ENCODE data around the gene CYP27B1.

The CYP27B1 gene

DNA sequence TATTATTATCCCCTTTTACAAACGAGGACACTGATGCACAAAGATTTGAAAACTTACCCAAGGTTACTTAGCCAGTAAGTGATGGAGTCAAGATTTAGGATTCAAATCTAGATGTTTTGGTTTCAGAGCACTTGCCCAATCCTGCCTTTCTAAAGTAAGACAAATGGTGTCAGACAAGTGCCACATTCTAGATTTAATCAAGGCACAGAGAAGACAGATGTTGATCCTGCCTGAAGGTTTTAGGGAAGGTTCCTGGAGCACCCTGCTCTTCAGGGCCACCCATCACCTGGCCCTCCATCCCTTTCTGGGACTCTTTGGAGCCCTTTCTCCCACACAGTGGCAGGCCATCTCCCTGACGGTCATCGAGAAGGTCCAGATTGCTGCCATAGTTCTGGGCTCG is 9.1 kb downstream of the CYP27B1 start:
- TF ChIP-seq SIN3A (IDR thresholded peaks at IDR 0.05; ENCODE audit: borderline replicate concordance, insufficient read depth, low read length) (no peak), TAF1 (IDR thresholded peaks at IDR 0.05; ENCODE audit: borderline replicate concordance, insufficient read depth, low read length) (no peak), POLR2AphosphoS5 (IDR thresholded peaks at IDR 0.05; ENCODE audit: low read depth, low read length) (no peak), FOXP2 (optimal IDR thresholded peaks at IDR 0.05; ENCODE audit: borderline replicate concordance, extremely low read depth, extremely low read length, insufficient read depth) (no peak)
- TF ChIP-seq, protein P1, sequence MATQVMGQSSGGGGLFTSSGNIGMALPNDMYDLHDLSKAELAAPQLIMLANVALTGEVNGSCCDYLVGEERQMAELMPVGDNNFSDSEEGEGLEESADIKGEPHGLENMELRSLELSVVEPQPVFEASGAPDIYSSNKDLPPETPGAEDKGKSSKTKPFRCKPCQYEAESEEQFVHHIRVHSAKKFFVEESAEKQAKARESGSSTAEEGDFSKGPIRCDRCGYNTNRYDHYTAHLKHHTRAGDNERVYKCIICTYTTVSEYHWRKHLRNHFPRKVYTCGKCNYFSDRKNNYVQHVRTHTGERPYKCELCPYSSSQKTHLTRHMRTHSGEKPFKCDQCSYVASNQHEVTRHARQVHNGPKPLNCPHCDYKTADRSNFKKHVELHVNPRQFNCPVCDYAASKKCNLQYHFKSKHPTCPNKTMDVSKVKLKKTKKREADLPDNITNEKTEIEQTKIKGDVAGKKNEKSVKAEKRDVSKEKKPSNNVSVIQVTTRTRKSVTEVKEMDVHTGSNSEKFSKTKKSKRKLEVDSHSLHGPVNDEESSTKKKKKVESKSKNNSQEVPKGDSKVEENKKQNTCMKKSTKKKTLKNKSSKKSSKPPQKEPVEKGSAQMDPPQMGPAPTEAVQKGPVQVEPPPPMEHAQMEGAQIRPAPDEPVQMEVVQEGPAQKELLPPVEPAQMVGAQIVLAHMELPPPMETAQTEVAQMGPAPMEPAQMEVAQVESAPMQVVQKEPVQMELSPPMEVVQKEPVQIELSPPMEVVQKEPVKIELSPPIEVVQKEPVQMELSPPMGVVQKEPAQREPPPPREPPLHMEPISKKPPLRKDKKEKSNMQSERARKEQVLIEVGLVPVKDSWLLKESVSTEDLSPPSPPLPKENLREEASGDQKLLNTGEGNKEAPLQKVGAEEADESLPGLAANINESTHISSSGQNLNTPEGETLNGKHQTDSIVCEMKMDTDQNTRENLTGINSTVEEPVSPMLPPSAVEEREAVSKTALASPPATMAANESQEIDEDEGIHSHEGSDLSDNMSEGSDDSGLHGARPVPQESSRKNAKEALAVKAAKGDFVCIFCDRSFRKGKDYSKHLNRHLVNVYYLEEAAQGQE (IDR thresholded peaks at IDR 0.05; ENCODE audit: insufficient read depth in 1 of 2, low read depth in 2 of 2, low read length in 2 of 2): no peak

DNA sequence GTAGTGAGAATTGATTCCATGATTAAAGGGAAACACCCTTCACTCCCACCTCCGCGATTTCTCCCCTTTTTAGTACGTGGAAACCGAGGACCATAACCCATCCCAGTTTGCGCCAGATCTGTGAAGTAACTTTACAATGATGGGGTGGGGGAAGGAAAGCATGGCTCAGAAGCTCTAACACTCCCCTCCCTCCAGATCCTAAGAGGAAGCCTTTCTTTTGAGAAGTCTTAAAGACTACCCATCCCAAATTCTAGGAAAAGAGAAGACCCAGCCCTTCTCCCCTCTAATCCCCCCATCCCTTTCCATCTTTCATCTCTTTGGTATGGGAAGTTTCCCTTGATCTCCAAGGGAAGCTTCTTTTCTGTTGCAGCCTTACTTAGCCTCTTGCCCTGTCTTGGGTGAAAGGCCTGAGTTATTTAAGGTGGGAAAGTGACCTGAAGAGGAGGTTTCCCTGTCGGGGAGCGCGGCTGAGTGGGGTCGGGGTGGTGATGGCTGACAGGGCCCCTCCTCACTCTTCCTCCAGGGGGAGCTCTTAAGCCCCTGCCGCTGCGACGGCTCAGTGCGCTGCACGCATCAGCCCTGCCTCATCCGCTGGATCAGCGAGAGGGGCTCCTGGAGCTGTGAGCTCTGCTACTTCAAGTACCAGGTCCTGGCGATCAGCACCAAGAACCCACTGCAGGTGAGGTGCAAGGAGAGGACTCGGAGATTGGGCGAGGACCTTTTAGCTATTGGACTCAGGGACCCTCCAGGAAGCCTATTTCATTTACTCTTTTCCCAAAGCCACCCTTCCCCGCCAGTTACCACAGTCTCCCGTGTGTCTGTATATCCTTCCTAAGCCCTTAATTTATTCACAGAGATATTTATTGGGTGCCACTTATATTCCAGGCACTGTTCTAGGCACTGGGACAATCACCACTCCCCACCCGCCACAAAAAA is 10.2 kb downstream of the CYP27B1 start:
- no peak for TF ChIP-seq TAF1 (IDR thresholded peaks at IDR 0.05; ENCODE audit: borderline replicate concordance, insufficient read depth, low read length)
- TF ChIP-seq FOXP2 (optimal IDR thresholded peaks at IDR 0.05; ENCODE audit: borderline replicate concordance, extremely low read depth, extremely low read length, insufficient read depth): no peak

DNA sequence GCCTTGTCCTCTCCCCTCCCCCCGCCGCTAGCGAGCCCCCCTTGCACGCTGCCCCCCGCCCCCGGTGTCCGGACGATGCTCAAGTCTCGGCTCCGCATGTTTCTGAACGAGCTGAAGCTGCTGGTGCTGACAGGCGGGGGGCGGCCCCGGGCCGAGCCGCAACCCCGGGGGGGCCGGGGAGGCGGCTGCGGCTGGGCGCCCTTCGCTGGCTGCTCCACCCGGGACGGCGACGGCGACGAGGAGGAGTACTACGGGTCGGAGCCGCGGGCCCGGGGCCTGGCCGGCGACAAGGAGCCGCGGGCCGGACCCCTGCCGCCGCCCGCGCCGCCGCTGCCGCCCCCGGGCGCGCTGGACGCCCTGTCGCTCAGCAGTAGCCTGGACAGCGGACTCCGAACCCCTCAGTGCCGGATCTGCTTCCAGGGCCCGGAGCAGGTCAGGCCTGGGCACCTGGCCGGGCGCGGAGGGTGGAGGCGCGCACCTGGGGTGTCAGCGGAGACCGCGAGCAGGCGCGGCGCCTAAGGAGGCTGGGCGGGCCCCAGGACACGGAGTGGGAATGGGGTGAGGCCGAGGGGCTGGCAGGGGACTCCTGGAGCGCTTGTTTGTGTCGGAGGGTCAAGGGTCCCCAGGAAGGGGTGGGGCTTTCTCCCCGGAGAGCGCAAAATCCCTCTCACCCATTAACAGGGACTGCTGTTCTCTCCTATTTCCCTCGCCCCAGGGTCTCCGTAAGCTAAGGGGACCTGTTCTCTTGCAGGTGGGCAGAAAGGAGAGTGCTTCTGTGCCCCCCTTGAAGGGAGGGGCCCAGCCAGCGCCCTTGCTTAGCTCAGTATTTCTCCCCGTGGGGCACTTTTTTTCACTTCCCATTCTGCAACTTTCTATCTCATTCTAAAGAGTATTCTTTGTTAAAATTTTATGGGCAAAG is 11.2 kb downstream of the CYP27B1 start:
- no peak for TF ChIP-seq SIN3A (IDR thresholded peaks at IDR 0.05; ENCODE audit: borderline replicate concordance, insufficient read depth, low read length)
- no peak for TF ChIP-seq TAF1 (IDR thresholded peaks at IDR 0.05; ENCODE audit: borderline replicate concordance, insufficient read depth, low read length)

DNA sequence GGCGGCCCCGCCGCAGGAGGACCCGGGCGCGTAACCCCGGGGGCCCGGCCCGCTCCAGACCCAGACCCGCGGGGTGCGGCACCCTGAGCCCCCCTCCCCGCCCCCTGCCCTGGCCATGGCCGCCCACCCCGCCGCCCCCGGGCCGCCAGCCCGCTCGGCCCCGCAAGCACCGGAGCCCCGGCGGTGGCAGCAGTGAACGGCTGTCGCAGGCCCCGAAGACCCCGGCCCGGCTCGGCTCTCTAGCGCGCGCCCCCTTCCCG is 11.8 kb downstream of the CYP27B1 start:
- TF ChIP-seq POLR2AphosphoS5 (IDR thresholded peaks at IDR 0.05; ENCODE audit: low read depth, low read length): no peak
- TF ChIP-seq TAF1 (IDR thresholded peaks at IDR 0.05; ENCODE audit: borderline replicate concordance, insufficient read depth, low read length): no peak
- TF ChIP-seq SIN3A (IDR thresholded peaks at IDR 0.05; ENCODE audit: borderline replicate concordance, insufficient read depth, low read length): no peak
- TF ChIP-seq, protein P1 (IDR thresholded peaks at IDR 0.05; ENCODE audit: insufficient read depth in 1 of 2, low read depth in 2 of 2, low read length in 2 of 2): no peak

DNA sequence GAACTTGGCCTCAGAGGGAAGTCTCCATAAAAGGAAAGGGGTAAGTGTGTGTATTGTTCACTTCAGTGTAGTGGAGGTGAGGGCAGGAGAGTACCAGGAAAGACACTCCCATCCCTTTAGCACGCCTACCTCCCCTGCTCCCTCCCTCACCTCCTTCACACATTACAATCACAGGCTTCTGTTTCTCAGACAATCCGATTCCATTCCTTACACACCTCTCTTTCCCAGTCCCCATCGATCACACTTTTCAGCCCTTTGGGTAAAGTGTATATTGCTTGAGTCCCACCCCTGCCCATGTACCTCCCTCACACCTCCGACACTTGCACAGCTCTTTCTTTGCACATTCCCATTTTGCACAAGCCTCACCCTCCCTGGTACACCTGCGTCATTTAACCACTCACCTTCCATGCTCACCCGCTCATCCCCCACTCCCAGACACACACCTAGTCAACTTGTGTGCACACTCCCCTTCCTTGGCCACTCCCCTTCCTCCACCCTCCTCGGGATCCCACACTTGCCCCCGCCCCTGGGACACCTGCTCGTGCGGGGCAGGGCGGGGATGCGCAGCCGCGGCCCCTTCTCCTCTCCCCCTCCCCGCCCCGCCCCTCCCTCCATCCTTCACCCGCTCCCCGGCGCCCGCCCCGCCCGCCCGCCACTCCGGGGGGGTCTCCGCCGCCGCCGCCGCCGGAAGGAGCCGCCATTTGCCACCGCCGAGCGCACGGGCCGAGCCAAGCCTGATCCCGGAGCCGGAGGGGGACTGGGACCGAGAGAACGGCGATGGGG is 12.3 kb downstream of the CYP27B1 start, which contains the start of gene MARCHF9:
TSS of gene MARCHF9 (plus strand) at position 693 of the 783 bp plus-strand sequence. CDS start 426 bp downstream, outside the sequence.
- no peak for TF ChIP-seq POLR2AphosphoS5 (IDR thresholded peaks at IDR 0.05; ENCODE audit: low read depth, low read length)
- no peak for TF ChIP-seq FOXP2 (optimal IDR thresholded peaks at IDR 0.05; ENCODE audit: borderline replicate concordance, extremely low read depth, extremely low read length, insufficient read depth)
- no peak for TF ChIP-seq SIN3A (IDR thresholded peaks at IDR 0.05; ENCODE audit: borderline replicate concordance, insufficient read depth, low read length)
- TF ChIP-seq TAF1 (IDR thresholded peaks at IDR 0.05; ENCODE audit: borderline replicate concordance, insufficient read depth, low read length): no peak
- TF ChIP-seq, protein P1 (IDR thresholded peaks at IDR 0.05; ENCODE audit: insufficient read depth in 1 of 2, low read depth in 2 of 2, low read length in 2 of 2): no peak

All from PFSK-1 (cell line).